H1 (cell line): Measurements from ENCODE around the gene NCAPD3. TPM values are rescaled to one million over a fixed set of nuclear protein-coding genes. Genes with fewer than 3 reads are reported as not detected.

Experiments used
- EZH2 ChIP-seq: fragments of 200-600 bp; sonication (generic); IDR thresholded peaks from 2 replicates; pipeline ENCODE4 v1.7.1; 2012; ENCODE audit warnings: low read depth, mild to moderate bottlenecking, moderate library complexity, low read length, inconsistent platforms; ENCODE audit not compliant: severe bottlenecking
- PHF8 ChIP-seq: fragments of 200-600 bp; sonication (generic); conservative IDR thresholded peaks from 2 replicates; pipeline ENCODE4 v1.7.1; 2012; ENCODE audit warnings: low read depth, mild to moderate bottlenecking, inconsistent platforms, low read length, moderate library complexity
- POLR2AphosphoS5 ChIP-seq: IDR thresholded peaks from 2 replicates; pipeline ENCODE4 v1.6.1; 2011; ENCODE audit warnings: low read depth, low read length
- SIN3A ChIP-seq, 2 experiments: IDR thresholded peaks in 1 of 2; conservative IDR thresholded peaks in 1 of 2; 2 replicates each; pipeline ENCODE4 v1.6.1; 2011 to 2012; ENCODE audit warnings: low read length in 2 of 2, improper control_type of control experiment in 1 of 2, low read depth in 1 of 2, mild to moderate bottlenecking in 1 of 2
- polyA plus RNA-seq, 7 experiments: library from polyadenylated mRNA; depleted of rRNA in 3 of 7; stranded (reverse) in 5 of 7; unstranded in 2 of 7; fragments of >200 nt in 5 of 7; fragments of 200-250 nt in 2 of 7; gene quantifications; 1 replicate in 5 of 7; 2 replicates in 1 of 7; 4 replicates in 1 of 7; pipeline versions ENCODE4 v1.2.1 to v1.2.3, GENCODE V29; 2011 to 2013; ENCODE audit warnings: missing spikeins in 2 of 7, mixed read lengths in 2 of 7
- total RNA-seq: library from RNA; stranded (reverse); fragmentation: NEBNext Ultra II Directional; extraction: Animal tissue kit (Norgen Biotek cat#: 25700); gene quantifications from 2 replicates; pipeline ENCODE4 v1.2.1, GENCODE V29; 2021
- TF ChIP-seq, protein P1 (sequence below), 3 experiments: IDR thresholded peaks; 1 replicate in 2 of 3; 2 replicates in 1 of 3; pipeline versions ENCODE4 v1.5.1 to v1.6.1; 2011; ENCODE audit warnings: low read length in 3 of 3, mild to moderate bottlenecking in 3 of 3, inconsistent platforms in 2 of 3, low read depth in 1 of 3, moderate library complexity in 1 of 3; ENCODE audit not compliant: insufficient read depth in 1 of 3; ENCODE audit errors: control extremely low read depth in 1 of 3
- TF ChIP-seq, protein P2 (sequence below): IDR thresholded peaks from 2 replicates; pipeline ENCODE4 v1.6.1; 2012; ENCODE audit warnings: inconsistent platforms

The NCAPD3 gene
- total and polyA plus RNA-seq, 2 of the 8 experiments (the other 6 are each of a cell fraction or from before 2014, with no cell fraction given) = 26.5 to 55.2 TPM

DNA sequence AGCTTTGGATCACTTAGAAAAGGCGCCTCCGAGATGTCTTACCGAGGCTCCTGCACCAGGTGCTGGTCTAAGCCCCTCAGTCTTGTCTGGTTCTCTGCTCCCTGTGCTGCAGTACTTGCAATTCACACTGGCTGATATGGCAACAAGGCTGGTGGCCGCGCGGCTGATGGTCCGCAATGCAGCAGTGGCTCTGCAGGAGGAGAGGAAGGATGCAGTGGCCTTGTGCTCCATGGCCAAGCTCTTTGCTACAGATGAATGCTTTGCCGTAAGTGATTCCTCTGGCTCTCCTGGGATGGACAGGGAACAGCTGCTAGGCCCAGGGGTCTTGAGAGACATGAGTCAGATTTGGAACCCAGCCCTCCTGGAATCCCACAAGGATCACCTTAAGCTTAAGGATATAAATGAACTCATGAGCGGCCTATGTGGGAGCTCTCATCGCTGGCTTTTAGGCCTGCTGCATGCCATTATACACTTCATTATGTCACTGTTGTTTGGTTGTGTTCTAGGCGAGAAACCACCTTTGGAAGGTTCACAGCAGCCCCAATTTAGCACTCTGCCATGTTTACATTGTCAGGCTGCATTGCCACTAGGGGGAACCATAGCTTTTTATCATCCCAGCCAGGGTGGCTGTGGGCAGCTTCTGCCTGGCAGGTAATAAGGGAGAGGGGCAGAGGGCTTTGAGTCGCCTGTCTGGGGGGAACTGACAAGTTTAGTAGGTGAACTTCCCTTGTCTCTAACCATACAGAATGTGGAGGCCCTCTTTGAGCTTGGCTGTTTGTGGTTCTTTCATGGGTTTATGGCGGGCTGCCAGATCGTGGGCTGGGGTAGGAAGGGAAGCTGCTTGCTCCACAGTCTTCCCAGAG, 38.1 kb upstream of the NCAPD3 start (continued):
- TF ChIP-seq PHF8 = no peak
- TF ChIP-seq, protein P1, sequence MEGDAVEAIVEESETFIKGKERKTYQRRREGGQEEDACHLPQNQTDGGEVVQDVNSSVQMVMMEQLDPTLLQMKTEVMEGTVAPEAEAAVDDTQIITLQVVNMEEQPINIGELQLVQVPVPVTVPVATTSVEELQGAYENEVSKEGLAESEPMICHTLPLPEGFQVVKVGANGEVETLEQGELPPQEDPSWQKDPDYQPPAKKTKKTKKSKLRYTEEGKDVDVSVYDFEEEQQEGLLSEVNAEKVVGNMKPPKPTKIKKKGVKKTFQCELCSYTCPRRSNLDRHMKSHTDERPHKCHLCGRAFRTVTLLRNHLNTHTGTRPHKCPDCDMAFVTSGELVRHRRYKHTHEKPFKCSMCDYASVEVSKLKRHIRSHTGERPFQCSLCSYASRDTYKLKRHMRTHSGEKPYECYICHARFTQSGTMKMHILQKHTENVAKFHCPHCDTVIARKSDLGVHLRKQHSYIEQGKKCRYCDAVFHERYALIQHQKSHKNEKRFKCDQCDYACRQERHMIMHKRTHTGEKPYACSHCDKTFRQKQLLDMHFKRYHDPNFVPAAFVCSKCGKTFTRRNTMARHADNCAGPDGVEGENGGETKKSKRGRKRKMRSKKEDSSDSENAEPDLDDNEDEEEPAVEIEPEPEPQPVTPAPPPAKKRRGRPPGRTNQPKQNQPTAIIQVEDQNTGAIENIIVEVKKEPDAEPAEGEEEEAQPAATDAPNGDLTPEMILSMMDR (IDR thresholded peaks at IDR 0.05; ENCODE audit: control extremely low read depth in 1 of 3, insufficient read depth in 1 of 3, low read depth in 1 of 3, low read length in 3 of 3) = peak; percentile 70 to 86 (median 76)
- TF ChIP-seq POLR2AphosphoS5 = 0 out of 2 replicates have a peak, but pooled peaks have one; percentile 34
- no peak for TF ChIP-seq EZH2
- TF ChIP-seq SIN3A (conservative IDR thresholded peaks at IDR 0.05 in 1 of 2, IDR thresholded peaks at IDR 0.05 in 1 of 2; ENCODE audit: low read depth in 1 of 2, low read length in 2 of 2) = peak in 1 of 2 experiments; percentile 40; a peak in 1 of 4 replicates
- TF ChIP-seq, protein P2, sequence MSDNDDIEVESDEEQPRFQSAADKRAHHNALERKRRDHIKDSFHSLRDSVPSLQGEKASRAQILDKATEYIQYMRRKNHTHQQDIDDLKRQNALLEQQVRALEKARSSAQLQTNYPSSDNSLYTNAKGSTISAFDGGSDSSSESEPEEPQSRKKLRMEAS = no peak
